GM12875 (cell line): ENCODE measurements around the gene C1QTNF8.

Source experiments
- H3K4me3 ChIP-seq: one replicate; pipeline ENCODE4 v1.5.1; 2011; ENCODE audit warnings: low read depth, low read length, control low read depth
- CTCF ChIP-seq: IDR thresholded peaks from 2 replicates; pipeline ENCODE4 v1.5.1; 2011; ENCODE audit warnings: low read depth, mild to moderate bottlenecking, control low read depth, inconsistent platforms, low read length, moderate library complexity, borderline replicate concordance; ENCODE audit not compliant: insufficient read depth

Gene C1QTNF8

GRCh38 chr16:1079341-1079740 is 16.7 kb downstream of the C1QTNF8 start:
- no peak for TF ChIP-seq CTCF
- no peak overlapping the region for H3K4me3 ChIP-seq

GRCh38 chr16:1078579-1079021 is 17.4 kb downstream of the C1QTNF8 start:
- H3K4me3 ChIP-seq = no peak overlapping the region
- TF ChIP-seq CTCF = no peak

- no peak for TF ChIP-seq CTCF
These were observed 18.0 kb downstream of the C1QTNF8 start for GRCh38 chr16:1077877-1078578.

GRCh38 chr16:1076801-1077576 is 19.1 kb downstream of the C1QTNF8 start:
- no peak for TF ChIP-seq CTCF
- H3K4me3 ChIP-seq = no peak overlapping the region

More at GRCh38 chr16:1077877-1078578, 18.0 kb downstream of the C1QTNF8 start:
- H3K4me3 ChIP-seq = no peak overlapping the region

- no peak for TF ChIP-seq CTCF
- H3K4me3 ChIP-seq = no peak overlapping the region
These were observed 20.5 kb downstream of the C1QTNF8 start for GRCh38 chr16:1075546-1075945.

GRCh38 chr16:1074379-1074649 is 21.7 kb downstream of the C1QTNF8 start:
- no peak for TF ChIP-seq CTCF
- no peak overlapping the region for H3K4me3 ChIP-seq
